T47D (cell line): Measurements from ENCODE around the gene ETV6.
"Not testable (repeated sequence)": the region's sequence is repeated elsewhere in the genome, so short reads cannot be mapped to it uniquely, and the experiment has no call there.

Source experiments
- DNase-seq, 2 experiments: peaks; one replicate each; pipeline versions ENCODE4 v3.0.0 to v3.0.0-alpha.2; 2011 to 2012; ENCODE audit warnings: low read depth in 1 of 2, low spot score in 1 of 2
- JUND ChIP-seq: IDR thresholded peaks from 2 replicates; pipeline ENCODE4 v1.6.1; 2012; ENCODE audit warnings: low read depth
- in situ Hi-C: cut with HindIII; loops from 2 replicates; pipeline ENCODE4 v1.10.0; 2016; ENCODE audit warnings: low sequenced_read_pairs, low pct_unique_long_range_greater_than_20kb

Gene ETV6

GRCh38 chr12:11897923-11898322, 248.4 kb downstream of the ETV6 start:
- DNase-seq: no peak
- TF ChIP-seq JUND: no peak
- in situ Hi-C loops: no loop called here

GRCh38 chr12:11901701-11902524, 252.4 kb downstream of the ETV6 start:
- DNase-seq: no peak
- in situ Hi-C loops: no loop called here
- no peak for TF ChIP-seq JUND

GRCh38 chr12:11902525-11902875, 253.0 kb downstream of the ETV6 start:
- DNase-seq: no peak
- in situ Hi-C loops: no loop called here
- TF ChIP-seq JUND: no peak

GRCh38 chr12:11904124-11904523, 254.7 kb downstream of the ETV6 start:
- TF ChIP-seq JUND: no peak
- DNase-seq: no peak
- in situ Hi-C loops: no loop called here

GRCh38 chr12:11905534-11905933, 256.1 kb downstream of the ETV6 start:
- DNase-seq: no peak
- in situ Hi-C loops: no loop called here

GRCh38 chr12:11906286-11906935, 256.9 kb downstream of the ETV6 start:
- DNase-seq: no peak
- in situ Hi-C loops: no loop called here
- no peak for TF ChIP-seq JUND

More at GRCh38 chr12:11905534-11905933, 256.1 kb downstream of the ETV6 start:
- TF ChIP-seq JUND: no peak

GRCh38 chr12:11907625-11908024, 258.2 kb downstream of the ETV6 start:
- no peak for DNase-seq
- TF ChIP-seq JUND: no peak
- in situ Hi-C loops: no loop called here

- in situ Hi-C loops, DNase-seq: not testable (repeated sequence)
Measured at GRCh38 chr12:11909406-11909805, 259.9 kb downstream of the ETV6 start.

- no peak for TF ChIP-seq JUND
- DNase-seq: no peak
- in situ Hi-C loops: no loop called here
Measured at GRCh38 chr12:11916113-11916512, 266.6 kb downstream of the ETV6 start.

GRCh38 chr12:11916771-11917170, 267.3 kb downstream of the ETV6 start:
- no peak for TF ChIP-seq JUND
- DNase-seq: no peak
- in situ Hi-C loops: no loop called here

- DNase-seq: no peak
- no peak for TF ChIP-seq JUND
- in situ Hi-C loops: no loop called here
Measured at GRCh38 chr12:11917501-11917900, 268.0 kb downstream of the ETV6 start.

GRCh38 chr12:11920231-11920630, 270.8 kb downstream of the ETV6 start:
- in situ Hi-C loops: no loop called here
- TF ChIP-seq JUND: no peak

GRCh38 chr12:11922361-11922760, 272.9 kb downstream of the ETV6 start:
- TF ChIP-seq JUND: no peak
- in situ Hi-C loops: no loop called here
- no peak for DNase-seq

More at GRCh38 chr12:11920231-11920630, 270.8 kb downstream of the ETV6 start:
- no peak for DNase-seq
